ENCODE results near the gene ABLIM3. TPM values are rescaled to one million over a fixed set of nuclear protein-coding genes. Genes with fewer than 3 reads are reported as not detected.
"Not testable (repeated sequence)": the region's sequence is repeated elsewhere in the genome, so short reads cannot be mapped to it uniquely, and the experiment has no call there.

The ABLIM3 gene
- total RNA-seq, 1 experiment from 2014 or later: 111 TPM

- Histone ChIP-seq H3K36me3 (ENCODE audit: low read depth) (no peaks in the 10 kb centered on the region), H3K4me2 (peak within 1 kb of the TSS; percentile 77), H2AFZ (peak within 1 kb of the TSS; percentile 97), H4K20me1 (ENCODE audit: insufficient read depth) (no peaks in the 10 kb centered on the region), H3K9me2 (ENCODE audit: insufficient read depth) (no peaks in the 10 kb centered on the region), H3K79me2 (ENCODE audit: low read depth) (no peaks in the 10 kb centered on the region; the same call in 1 of the 2 replicates), H3K9me3 (ENCODE audit: insufficient read depth, low read depth) (no peaks in the 10 kb centered on the region), H3F3A (ENCODE audit: insufficient read depth, low read depth) (peaks cover 4% of the 10 kb centered on the region), H3K27ac (peak within 1 kb of the TSS; percentile 27), H3K4me1 (replicated peaks; ENCODE audit: insufficient read depth) (peaks cover 13% of the 10 kb centered on the region), H3K27me3 (ENCODE audit: insufficient read depth, low read depth) (no peaks in the 10 kb centered on the region), H3K4me3 (peak within 1 kb of the TSS; percentile 80)
- intact Hi-C loops (cut with micrococcal nuclease; ENCODE audit: unreplicated experiment): loop anchor here (2.0 to 5.0 kb wide), 4 partner anchors 73 to 445 kb away; partner anchors contain the start of genes ADRB2 and GRPEL2
- CTCF ChIA-PET: no interaction called here
- POLR2A ChIA-PET (ENCODE audit: unreplicated experiment): interaction anchor here (0.6 to 1.0 kb wide), 5 partner anchors 45 to 1512 kb away, joined by 3 to 8 read pairs (median 6); no protein-coding TSS in a partner anchor
- BruUV-seq (replicated peaks): TSS peak; percentile 31
- TF ChIP-seq EZH2 (IDR thresholded peaks at IDR 0.05; ENCODE audit: low read depth) (no peak), CTCF (conservative IDR thresholded peaks at IDR 0.05) (no peak)
- peak; percentile 53 to 66 for DNase-seq
Observed at GRCh38 chr5:149271716-149272563, 130.6 kb downstream of the ABLIM3 start, which contains the start of gene AFAP1L1. Gene AFAP1L1, plus strand, starts transcription at chr5:149271859. Its CDS starts 110 bp downstream, at chr5:149271969.

DNA sequence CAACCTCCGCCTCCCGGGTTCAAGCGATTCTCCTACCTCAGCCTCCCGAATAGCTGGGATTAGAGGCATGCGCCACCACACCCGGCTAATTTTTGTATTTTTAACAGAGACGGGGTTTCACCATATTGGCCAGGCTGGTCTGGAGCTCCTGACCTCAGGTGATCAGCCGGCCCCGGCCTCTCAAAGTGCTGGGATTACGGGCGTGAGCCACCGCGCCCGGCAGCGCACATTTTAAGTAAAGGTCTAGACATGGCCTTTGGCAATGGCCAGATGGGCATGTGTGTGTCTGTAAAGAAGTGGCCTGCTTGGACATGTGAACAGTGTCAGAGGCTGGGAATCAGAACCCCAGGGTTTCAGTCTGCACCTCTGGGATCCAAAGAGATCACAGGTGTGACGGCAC is 131.5 kb downstream of the ABLIM3 start:
- Histone ChIP-seq H2AFZ (peak overlapping the region; percentile 97; the same call in 1 of the 2 replicates), H3K4me2 (peak overlapping the region; percentile 77), H3K4me1 (replicated peaks; ENCODE audit: insufficient read depth) (peaks cover 13% of the 10 kb centered on the region), H3K4me3 (peak overlapping the region; percentile 80)
- H3K27me3 ChIP-seq (ENCODE audit: insufficient read depth, low read depth); DNase-seq; BruUV-seq (replicated peaks); H3K9me2 ChIP-seq (ENCODE audit: insufficient read depth); CTCF ChIA-PET; H3K27ac ChIP-seq; H3K79me2 ChIP-seq (ENCODE audit: low read depth); H4K20me1 ChIP-seq (ENCODE audit: insufficient read depth); H3F3A ChIP-seq (ENCODE audit: insufficient read depth, low read depth); H3K9me3 ChIP-seq (ENCODE audit: insufficient read depth, low read depth); H3K36me3 ChIP-seq (ENCODE audit: low read depth): not testable (repeated sequence)
- POLR2A ChIA-PET (ENCODE audit: unreplicated experiment): interaction anchor here (0.6 to 1.0 kb wide), 3 partner anchors 45 to 1511 kb away, joined by 4 to 8 read pairs (median 6); no protein-coding TSS in a partner anchor
- intact Hi-C loops (cut with micrococcal nuclease; ENCODE audit: unreplicated experiment): loop anchor here (2.0 to 5.0 kb wide), 4 partner anchors 72 to 445 kb away; partner anchors contain the start of genes ADRB2 and GRPEL2

DNA sequence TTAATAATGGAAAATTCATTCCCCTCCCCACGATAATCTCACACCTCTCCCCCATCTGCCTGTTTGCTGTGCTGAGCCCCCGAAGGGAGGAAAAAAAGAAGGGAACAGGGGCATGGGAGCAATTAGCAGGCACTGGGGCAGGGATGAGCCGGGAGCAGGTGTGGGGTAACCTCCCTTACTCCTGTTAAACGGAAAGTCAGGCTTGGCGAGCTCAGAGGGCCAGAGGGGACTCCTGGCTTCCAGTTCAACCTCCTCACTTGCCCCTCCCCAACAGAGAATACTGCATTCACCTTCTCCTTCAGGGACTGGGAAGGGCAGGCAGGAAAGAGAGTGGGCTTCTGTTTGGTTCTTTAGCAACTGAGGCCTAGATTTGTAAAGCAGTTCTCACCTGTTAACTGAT is 131.9 kb downstream of the ABLIM3 start:
- Histone ChIP-seq H3K79me2 (ENCODE audit: low read depth) (no peaks in the 10 kb centered on the region; the same call in 1 of the 2 replicates), H3K36me3 (ENCODE audit: low read depth) (no peaks in the 10 kb centered on the region), H3F3A (ENCODE audit: insufficient read depth, low read depth) (peaks cover 4% of the 10 kb centered on the region), H2AFZ (no peak overlapping the region), H3K4me2 (peak overlapping the region; percentile 77), H3K4me1 (replicated peaks; ENCODE audit: insufficient read depth) (peaks cover 13% of the 10 kb centered on the region), H3K9me2 (ENCODE audit: insufficient read depth) (no peaks in the 10 kb centered on the region), H3K9me3 (ENCODE audit: insufficient read depth, low read depth) (no peaks in the 10 kb centered on the region), H3K27me3 (ENCODE audit: insufficient read depth, low read depth) (no peaks in the 10 kb centered on the region), H3K4me3 (no peak overlapping the region; the same call in 1 of the 2 replicates), H4K20me1 (ENCODE audit: insufficient read depth) (no peaks in the 10 kb centered on the region), H3K27ac (no peak overlapping the region)
- CTCF ChIA-PET: no interaction called here
- intact Hi-C loops (cut with micrococcal nuclease; ENCODE audit: unreplicated experiment): loop anchor here (2.0 to 5.0 kb wide), 4 partner anchors 72 to 446 kb away; partner anchors contain the start of genes ADRB2 and GRPEL2
- POLR2A ChIA-PET (ENCODE audit: unreplicated experiment): interaction anchor here (0.6 kb wide), 1 partner anchor 508 kb away, joined by 4 read pairs; no protein-coding TSS in a partner anchor
- no TSS peak for BruUV-seq (replicated peaks)
- no peak for DNase-seq
- no peak for TF ChIP-seq CTCF (conservative IDR thresholded peaks at IDR 0.05)
- no peak for TF ChIP-seq EZH2 (IDR thresholded peaks at IDR 0.05; ENCODE audit: low read depth)
